AG04449 (cell line): Measurements from ENCODE around the gene RPS21.

Source experiments
- CTCF ChIA-PET: fragments of 350-600 bp; formaldehyde crosslinking; extraction: SDS; loops from one replicate; lab custom pipeline; 2021; ENCODE audit warnings: antibody characterized with exemption; lab: Yijun Ruan, JAX
- POLR2A ChIA-PET: fragments of 400-600, 350-600 bp; formaldehyde crosslinking; extraction: SDS; loops from one replicate; lab custom pipeline; 2020; ENCODE audit warnings: antibody characterized with exemption, inconsistent platforms; lab: Yijun Ruan, JAX
- DNase-seq: peaks from one replicate; pipeline ENCODE4 v3.0.0-alpha.2; 2010; ENCODE audit warnings: low read depth, low spot score
- H3K4me3 ChIP-seq: 2 replicates; pipeline ENCODE4 v1.5.1; 2011; ENCODE audit warnings: low read depth, mild to moderate bottlenecking, control low read depth, low read length
- TF ChIP-seq, protein P1 (sequence below): IDR thresholded peaks from one replicate; pipeline ENCODE4 v1.5.1; 2011; ENCODE audit warnings: mild to moderate bottlenecking, moderate library complexity, low read length, control low read depth, inconsistent platforms; ENCODE audit not compliant: insufficient read depth; ENCODE audit errors: missing control alignments

RPS21 gene

DNA sequence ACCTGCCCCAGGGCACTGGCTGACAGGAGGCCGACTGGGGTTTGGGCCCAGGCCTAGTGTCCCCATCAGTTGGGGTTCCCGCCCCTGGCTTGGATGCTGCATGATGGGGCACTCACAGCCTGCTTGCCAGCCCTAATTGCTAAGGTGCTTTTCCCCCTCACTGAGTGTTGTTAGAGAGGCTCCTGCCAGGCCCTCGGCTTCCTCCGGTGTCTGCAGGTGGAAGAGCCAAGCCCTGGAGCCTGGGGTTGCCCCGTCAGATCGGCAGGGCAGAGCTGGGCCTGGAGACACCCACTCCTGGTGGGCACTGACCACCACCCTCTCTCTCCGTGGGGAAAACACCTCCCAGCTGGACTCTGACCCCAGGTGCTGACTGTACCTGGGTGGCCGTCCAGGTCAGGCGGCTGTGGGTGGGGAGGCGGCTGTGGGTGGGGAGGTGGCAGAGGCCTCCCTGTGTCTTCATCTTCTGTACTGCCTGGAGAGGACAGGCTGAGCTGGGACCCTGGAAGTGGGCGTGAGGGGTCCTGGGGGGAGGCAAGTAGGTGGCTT is 26.2 kb downstream of the RPS21 start:
- ChIA-PET CTCF (interaction anchor here (0.6 to 1.6 kb wide), 2 partner anchors 11 to 204 kb away, joined by 3 to 4 read pairs; no protein-coding TSS in a partner anchor), POLR2A (no interaction called here)
- H3K4me3 ChIP-seq: no peak overlapping the region
- no peak for DNase-seq
- TF ChIP-seq, protein P1, sequence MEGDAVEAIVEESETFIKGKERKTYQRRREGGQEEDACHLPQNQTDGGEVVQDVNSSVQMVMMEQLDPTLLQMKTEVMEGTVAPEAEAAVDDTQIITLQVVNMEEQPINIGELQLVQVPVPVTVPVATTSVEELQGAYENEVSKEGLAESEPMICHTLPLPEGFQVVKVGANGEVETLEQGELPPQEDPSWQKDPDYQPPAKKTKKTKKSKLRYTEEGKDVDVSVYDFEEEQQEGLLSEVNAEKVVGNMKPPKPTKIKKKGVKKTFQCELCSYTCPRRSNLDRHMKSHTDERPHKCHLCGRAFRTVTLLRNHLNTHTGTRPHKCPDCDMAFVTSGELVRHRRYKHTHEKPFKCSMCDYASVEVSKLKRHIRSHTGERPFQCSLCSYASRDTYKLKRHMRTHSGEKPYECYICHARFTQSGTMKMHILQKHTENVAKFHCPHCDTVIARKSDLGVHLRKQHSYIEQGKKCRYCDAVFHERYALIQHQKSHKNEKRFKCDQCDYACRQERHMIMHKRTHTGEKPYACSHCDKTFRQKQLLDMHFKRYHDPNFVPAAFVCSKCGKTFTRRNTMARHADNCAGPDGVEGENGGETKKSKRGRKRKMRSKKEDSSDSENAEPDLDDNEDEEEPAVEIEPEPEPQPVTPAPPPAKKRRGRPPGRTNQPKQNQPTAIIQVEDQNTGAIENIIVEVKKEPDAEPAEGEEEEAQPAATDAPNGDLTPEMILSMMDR: no peak

DNA sequence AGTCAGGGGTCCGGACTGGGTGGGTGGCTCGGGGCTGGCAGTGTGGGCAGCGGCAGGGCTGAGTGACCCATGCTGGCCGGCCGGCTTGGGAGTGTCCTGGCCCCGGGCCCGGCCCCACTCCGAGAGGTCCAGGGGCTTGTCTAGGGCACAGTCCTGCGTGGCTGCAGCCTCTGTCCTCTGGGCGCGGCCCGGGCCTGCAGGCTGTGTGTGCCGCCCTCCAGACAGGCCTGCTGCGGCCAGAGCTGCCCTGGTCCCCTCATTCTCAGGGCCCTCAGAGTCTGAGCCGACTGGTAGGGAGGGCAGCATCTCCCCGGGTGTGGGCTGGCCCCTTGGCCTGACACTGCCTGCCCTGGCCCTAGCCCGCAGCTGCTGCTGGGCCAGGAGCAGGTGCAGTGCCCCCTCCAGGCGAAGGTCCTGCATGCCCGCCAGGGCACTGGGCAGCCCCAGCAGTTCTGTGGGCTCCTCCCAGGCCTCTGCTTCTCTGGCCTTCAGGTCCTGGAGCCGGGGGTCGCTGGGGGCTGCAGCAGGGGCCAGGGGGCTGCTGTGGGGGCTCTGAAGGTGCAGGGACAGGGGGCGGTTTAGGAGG is 27.1 kb downstream of the RPS21 start:
- DNase-seq: no peak
- POLR2A ChIA-PET: no interaction called here
- CTCF ChIA-PET: interaction anchor here (0.6 to 1.6 kb wide), 2 partner anchors 10 to 203 kb away, joined by 3 to 4 read pairs; no protein-coding TSS in a partner anchor

DNA sequence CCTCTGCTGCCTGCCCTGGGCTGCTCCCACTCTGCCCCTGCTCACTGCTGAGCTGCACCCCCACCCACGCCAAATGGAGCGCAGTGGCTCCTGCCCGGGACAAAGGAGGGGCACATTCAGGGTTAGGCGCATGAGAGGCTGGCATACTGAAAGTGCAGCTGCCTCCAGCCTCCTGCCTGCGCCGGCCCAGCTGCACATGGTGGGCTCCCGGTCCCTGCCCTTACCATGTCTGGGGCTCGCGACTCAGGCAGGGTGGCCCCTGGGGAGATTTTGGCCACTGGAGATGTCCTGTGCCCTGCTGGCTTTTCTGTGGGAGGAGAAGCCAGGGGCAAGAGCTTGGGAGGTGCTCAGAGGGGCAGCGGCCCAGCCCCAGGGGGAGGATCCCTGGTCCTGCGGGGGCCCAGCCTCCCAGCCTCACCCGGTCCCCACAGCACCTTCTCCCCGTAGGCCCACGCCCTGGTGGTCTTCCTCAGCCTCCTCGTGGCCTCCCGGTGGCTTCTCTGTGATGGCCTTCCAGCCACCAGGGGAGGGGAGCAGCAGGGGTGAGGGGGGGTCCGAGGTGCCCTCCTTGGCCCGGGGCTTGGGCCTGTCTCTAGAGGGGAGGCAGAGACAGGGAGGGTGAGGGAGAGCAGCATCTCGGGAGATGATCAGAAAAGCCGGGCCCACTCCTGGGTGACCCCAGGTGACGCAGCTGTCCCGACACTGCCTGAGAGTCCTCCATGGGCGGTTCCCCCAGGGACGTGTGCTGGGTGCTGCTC is 28.6 kb downstream of the RPS21 start:
- ChIA-PET POLR2A (no interaction called here), CTCF (no interaction called here)
- TF ChIP-seq, protein P1: no peak
- DNase-seq: no peak
- H3K4me3 ChIP-seq: no peak overlapping the region

More for the DNA sequence above, 27.1 kb downstream of the RPS21 start:
- H3K4me3 ChIP-seq: no peak overlapping the region
- TF ChIP-seq, protein P1: no peak

DNA sequence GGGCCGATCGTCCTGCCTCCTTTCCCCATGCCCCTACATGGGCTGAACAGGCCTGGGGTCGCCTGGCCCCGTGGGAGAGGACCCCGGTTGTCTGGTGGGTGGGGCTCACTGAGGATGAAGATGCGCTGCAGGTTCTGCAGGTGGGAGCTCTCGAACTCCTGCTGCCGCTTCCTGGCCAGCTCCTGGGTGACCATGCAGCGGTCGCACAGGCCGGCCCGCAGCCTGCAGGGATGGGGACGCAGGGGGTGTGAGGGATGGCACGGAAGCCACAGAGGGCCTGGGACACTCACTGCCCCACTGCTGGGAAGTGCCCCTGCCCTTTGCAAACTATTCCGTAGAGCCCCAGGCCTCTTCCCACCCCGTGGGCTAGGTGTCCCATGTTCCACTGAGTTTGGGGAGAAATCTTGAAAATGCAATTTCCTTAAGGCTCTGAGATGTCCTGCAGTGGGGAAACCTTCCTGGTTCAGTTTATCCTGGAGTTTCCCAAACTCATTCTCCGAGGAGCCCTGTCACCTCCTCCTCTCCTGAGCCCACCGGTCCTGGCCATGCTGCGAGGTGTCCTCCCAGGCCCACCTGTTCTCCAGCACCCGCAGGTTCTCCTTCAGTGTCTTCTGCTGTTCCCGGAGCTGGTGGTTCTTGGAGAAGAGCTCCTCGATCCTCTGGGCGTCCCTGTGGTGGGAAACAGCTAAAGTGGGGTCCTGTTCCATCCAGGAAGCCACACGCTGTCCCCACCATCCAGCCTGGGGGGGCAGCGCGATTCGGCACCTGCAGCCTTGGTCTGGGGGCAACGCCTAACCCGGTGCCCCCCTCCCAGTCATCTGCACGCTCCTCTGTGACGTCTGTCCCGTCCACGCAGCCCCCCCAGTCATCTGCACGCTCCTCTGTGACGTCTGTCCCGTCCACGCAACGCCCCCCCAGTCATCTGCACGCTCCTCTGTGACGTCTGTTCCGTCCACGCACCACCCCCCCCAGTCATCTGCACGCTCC is 30.0 kb downstream of the RPS21 start:
- ChIA-PET CTCF (no interaction called here), POLR2A (no interaction called here)
- no peak for DNase-seq
- TF ChIP-seq, protein P1: no peak
- no peak overlapping the region for H3K4me3 ChIP-seq

DNA sequence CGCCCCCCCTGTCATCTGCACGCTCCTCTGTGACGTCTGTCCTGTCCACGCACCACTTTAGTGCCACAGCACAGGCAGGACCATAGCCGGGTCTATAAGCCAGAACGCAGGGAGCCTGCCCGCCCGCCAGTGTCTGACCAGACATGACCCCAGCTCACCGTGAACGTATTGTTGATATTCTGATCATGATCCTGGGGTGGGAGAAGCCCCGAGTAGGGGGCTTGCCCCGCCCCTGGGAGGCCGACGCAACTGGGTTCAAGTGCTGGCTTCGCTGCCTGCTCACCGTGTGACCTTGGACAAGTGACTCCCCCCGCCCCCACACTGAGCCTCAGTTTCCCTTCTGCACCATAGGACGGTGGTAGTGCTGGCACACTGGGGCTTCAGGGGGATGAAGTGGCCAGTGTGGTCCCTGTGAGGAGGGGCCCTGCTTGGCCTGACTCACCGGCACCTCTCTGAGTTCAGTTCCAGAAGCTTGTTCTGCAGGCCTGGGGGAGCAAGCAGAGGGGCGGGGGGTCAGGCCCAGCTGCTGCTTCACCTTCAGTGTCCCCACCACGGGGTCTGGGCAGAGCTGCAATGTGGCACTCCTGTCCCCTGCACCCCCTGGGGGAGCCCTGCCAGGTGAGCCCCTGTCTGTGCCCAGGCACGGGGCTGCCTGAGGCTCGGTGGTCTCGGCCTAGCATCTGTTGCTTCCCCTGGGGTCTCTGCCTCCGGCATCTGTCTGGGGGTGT is 31.2 kb downstream of the RPS21 start:
- TF ChIP-seq, protein P1: no peak
- ChIA-PET POLR2A (no interaction called here), CTCF (no interaction called here)
- no peak overlapping the region for H3K4me3 ChIP-seq
- DNase-seq: no peak
